Gastroesophageal sphincter (tissue), 3 donors: Measurements from ENCODE around the gene PRDM16.

Source experiments
- EP300 ChIP-seq: sonication (generic); formaldehyde crosslinking; IDR thresholded peaks from one replicate; pipeline ENCODE4 v1.6.1; 2017; ENCODE audit warnings: antibody characterized with exemption, mild to moderate bottlenecking
- POLR2A ChIP-seq, 2 donors: fragments of 450-650 bp; IDR thresholded peaks; one replicate each; pipeline ENCODE4 v1.6.1; 2017; ENCODE audit warnings: antibody characterized with exemption in 2 of 2, mild to moderate bottlenecking in 2 of 2, moderate library complexity in 1 of 2
- POLR2AphosphoS5 ChIP-seq: sonication (generic); formaldehyde crosslinking; IDR thresholded peaks from one replicate; pipeline ENCODE4 v1.6.1; 2017; ENCODE audit warnings: antibody characterized with exemption
- TF ChIP-seq, protein P1 (sequence below), 4 experiments: fragments of 200-600 bp in 2 of 4; fragments of 450-650 bp in 2 of 4; sonication (generic) in 1 of 4; IDR thresholded peaks; one replicate each; pipeline ENCODE4 v1.5.1; 2017 to 2019; ENCODE audit warnings: antibody characterized with exemption in 4 of 4, mild to moderate bottlenecking in 2 of 4, moderate library complexity in 2 of 4

DNA sequence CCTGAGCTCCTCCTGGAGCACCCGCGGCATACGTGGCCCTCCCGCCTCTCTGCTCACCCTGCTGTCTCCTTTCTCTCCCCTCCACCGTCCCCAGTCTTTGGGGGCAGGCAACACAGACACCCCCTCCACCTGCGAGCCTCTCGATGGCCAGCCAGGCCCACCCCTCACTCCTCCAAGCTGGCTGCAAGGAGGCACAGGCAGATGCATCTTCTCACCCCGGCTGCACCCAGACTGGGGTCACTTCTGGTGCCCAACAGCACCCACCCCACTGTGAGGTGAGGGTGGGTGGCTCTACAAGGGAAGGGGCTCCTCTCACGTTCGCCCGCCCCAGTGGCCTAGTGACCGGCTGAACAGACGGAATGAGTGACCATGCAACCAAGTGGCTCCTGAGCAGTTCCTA, 277.5 kb downstream of the PRDM16 start:
- TF ChIP-seq, protein P1, sequence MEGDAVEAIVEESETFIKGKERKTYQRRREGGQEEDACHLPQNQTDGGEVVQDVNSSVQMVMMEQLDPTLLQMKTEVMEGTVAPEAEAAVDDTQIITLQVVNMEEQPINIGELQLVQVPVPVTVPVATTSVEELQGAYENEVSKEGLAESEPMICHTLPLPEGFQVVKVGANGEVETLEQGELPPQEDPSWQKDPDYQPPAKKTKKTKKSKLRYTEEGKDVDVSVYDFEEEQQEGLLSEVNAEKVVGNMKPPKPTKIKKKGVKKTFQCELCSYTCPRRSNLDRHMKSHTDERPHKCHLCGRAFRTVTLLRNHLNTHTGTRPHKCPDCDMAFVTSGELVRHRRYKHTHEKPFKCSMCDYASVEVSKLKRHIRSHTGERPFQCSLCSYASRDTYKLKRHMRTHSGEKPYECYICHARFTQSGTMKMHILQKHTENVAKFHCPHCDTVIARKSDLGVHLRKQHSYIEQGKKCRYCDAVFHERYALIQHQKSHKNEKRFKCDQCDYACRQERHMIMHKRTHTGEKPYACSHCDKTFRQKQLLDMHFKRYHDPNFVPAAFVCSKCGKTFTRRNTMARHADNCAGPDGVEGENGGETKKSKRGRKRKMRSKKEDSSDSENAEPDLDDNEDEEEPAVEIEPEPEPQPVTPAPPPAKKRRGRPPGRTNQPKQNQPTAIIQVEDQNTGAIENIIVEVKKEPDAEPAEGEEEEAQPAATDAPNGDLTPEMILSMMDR (IDR thresholded peaks at IDR 0.05) = no peak
- TF ChIP-seq EP300 (no peak), POLR2A (IDR thresholded peaks at IDR 0.05) (no peak), POLR2AphosphoS5 (no peak)
